Neural cell (in vitro differentiated cells): ENCODE data around the gene ARHGAP9. TPM values are rescaled to one million over a fixed set of nuclear protein-coding genes. Genes with fewer than 3 reads are reported as not detected.

Experiments used
- H2AFZ ChIP-seq: fragments of 200-600, 300-800 bp; sonication (generic), shearing (Covaris generic); 2 replicates; pipeline ENCODE4 v1.6.0; 2014; ENCODE audit warnings: low read depth, mild to moderate bottlenecking, antibody characterized with exemption, low read length, moderate library complexity
- H3F3A ChIP-seq: fragments of 200-600 bp; shearing (Covaris generic); 2 replicates; pipeline ENCODE4 v1.6.1; 2016; ENCODE audit warnings: mild to moderate bottlenecking, moderate library complexity, mixed read lengths, antibody characterized with exemption, low read length; ENCODE audit not compliant: insufficient read depth, poor library complexity, severe bottlenecking
- H3K27ac ChIP-seq: fragments of 200-600, 300-800 bp; sonication (generic), shearing (Covaris generic); 2 replicates; pipeline ENCODE4 v1.5.1; 2014; ENCODE audit warnings: mild to moderate bottlenecking, low read length, moderate library complexity
- H3K27me3 ChIP-seq: fragments of 300-800, 200-600 bp; sonication (generic), shearing (Covaris generic); 2 replicates; pipeline ENCODE4 v1.6.0; 2014; ENCODE audit warnings: mild to moderate bottlenecking, low read depth, low read length, moderate library complexity; ENCODE audit not compliant: insufficient read depth
- H3K36me3 ChIP-seq: fragments of 300-800, 200-600 bp; sonication (generic), shearing (Covaris generic); 2 replicates; pipeline ENCODE4 v1.5.1; 2014; ENCODE audit warnings: mild to moderate bottlenecking, antibody characterized with exemption, low read length, moderate library complexity; ENCODE audit not compliant: insufficient read depth
- H3K4me2 ChIP-seq: fragments of 300-800, 200-600 bp; sonication (generic), shearing (Covaris generic); 2 replicates; pipeline ENCODE4 v1.6.0; 2014; ENCODE audit warnings: mild to moderate bottlenecking, low read length
- H3K4me3 ChIP-seq: fragments of 300-800, 200-600 bp; sonication (generic), shearing (Covaris generic); 2 replicates; pipeline ENCODE4 v1.5.1; 2014; ENCODE audit warnings: mild to moderate bottlenecking, low read length, moderate library complexity
- H3K79me2 ChIP-seq: fragments of 200-600 bp; shearing (Covaris generic); replicated peaks from 2 replicates; pipeline ENCODE4 v1.6.0; 2014; ENCODE audit warnings: mild to moderate bottlenecking, low read length, moderate library complexity; ENCODE audit not compliant: insufficient read depth
- H3K9ac ChIP-seq: fragments of 300-800, 200-600 bp; sonication (generic), shearing (Covaris generic); 2 replicates; pipeline ENCODE4 v1.6.1; 2016; ENCODE audit warnings: mild to moderate bottlenecking, low read length, mixed read lengths
- H3K9me2 ChIP-seq: fragments of 200-600 bp; shearing (Covaris generic); 2 replicates; pipeline ENCODE4 v1.6.1; 2016; ENCODE audit warnings: mild to moderate bottlenecking, low read length, mixed read lengths; ENCODE audit not compliant: insufficient read depth
- H3K9me3 ChIP-seq: fragments of 200-600, 300-800 bp; sonication (generic), shearing (Covaris generic); 2 replicates; pipeline ENCODE4 v1.6.1; 2016; ENCODE audit warnings: mild to moderate bottlenecking, mixed run types, low read length, moderate library complexity, mixed read lengths
- H4K20me1 ChIP-seq: fragments of 200-600 bp; shearing (Covaris generic); 2 replicates; pipeline ENCODE4 v1.6.1; 2016; ENCODE audit warnings: mild to moderate bottlenecking, mixed run types; ENCODE audit not compliant: insufficient read depth
- EP300 ChIP-seq: fragments of 450-650 bp; conservative IDR thresholded peaks from 2 replicates; pipeline ENCODE4 v1.6.1; 2014; ENCODE audit warnings: antibody characterized with exemption, mild to moderate bottlenecking, moderate library complexity; ENCODE audit not compliant: poor library complexity, severe bottlenecking
- EZH2 ChIP-seq: fragments of 200-600, 300-800 bp; shearing (Covaris generic), sonication (generic); IDR thresholded peaks from 2 replicates; pipeline ENCODE4 v1.6.1; 2014; ENCODE audit warnings: antibody characterized with exemption, low read length, borderline replicate concordance, mild to moderate bottlenecking; ENCODE audit not compliant: insufficient read depth, poor library complexity, severe bottlenecking
- MXI1 ChIP-seq: fragments of 450-650 bp; conservative IDR thresholded peaks from 2 replicates; pipeline ENCODE4 v1.6.1; 2014; ENCODE audit warnings: antibody characterized with exemption, mild to moderate bottlenecking; ENCODE audit not compliant: poor library complexity, severe bottlenecking
- POLR2AphosphoS5 ChIP-seq: IDR thresholded peaks from 2 replicates; pipeline ENCODE4 v1.6.1; 2012
- RAD21 ChIP-seq: fragments of 450-650 bp; conservative IDR thresholded peaks from 2 replicates; pipeline ENCODE4 v1.6.1; 2014; ENCODE audit warnings: antibody characterized with exemption, mild to moderate bottlenecking, moderate library complexity
- REST ChIP-seq: IDR thresholded peaks from 2 replicates; pipeline ENCODE4 v1.6.1; 2012; ENCODE audit warnings: borderline replicate concordance
- SMC3 ChIP-seq: fragments of 450-650 bp; conservative IDR thresholded peaks from 2 replicates; pipeline ENCODE4 v1.6.1; 2014; ENCODE audit warnings: antibody characterized with exemption, mild to moderate bottlenecking, moderate library complexity; ENCODE audit not compliant: poor library complexity
- TAF1 ChIP-seq: IDR thresholded peaks from 2 replicates; pipeline ENCODE4 v1.6.1; 2012; ENCODE audit warnings: low read depth
- polyA plus RNA-seq: library from polyadenylated mRNA; depleted of rRNA; stranded (reverse); fragments of >200 nt; gene quantifications from 2 replicates; pipeline ENCODE4 v1.2.3, GENCODE V29; 2014
- TF ChIP-seq, protein P1 (sequence below): fragments of 450-650 bp; IDR thresholded peaks from 2 replicates; pipeline ENCODE4 v1.5.1; 2014; ENCODE audit warnings: antibody characterized with exemption, mild to moderate bottlenecking, moderate library complexity; ENCODE audit not compliant: poor library complexity, severe bottlenecking

Gene ARHGAP9
- polyA plus RNA-seq, 1 donor from 2014 or later, result not detected

DNA sequence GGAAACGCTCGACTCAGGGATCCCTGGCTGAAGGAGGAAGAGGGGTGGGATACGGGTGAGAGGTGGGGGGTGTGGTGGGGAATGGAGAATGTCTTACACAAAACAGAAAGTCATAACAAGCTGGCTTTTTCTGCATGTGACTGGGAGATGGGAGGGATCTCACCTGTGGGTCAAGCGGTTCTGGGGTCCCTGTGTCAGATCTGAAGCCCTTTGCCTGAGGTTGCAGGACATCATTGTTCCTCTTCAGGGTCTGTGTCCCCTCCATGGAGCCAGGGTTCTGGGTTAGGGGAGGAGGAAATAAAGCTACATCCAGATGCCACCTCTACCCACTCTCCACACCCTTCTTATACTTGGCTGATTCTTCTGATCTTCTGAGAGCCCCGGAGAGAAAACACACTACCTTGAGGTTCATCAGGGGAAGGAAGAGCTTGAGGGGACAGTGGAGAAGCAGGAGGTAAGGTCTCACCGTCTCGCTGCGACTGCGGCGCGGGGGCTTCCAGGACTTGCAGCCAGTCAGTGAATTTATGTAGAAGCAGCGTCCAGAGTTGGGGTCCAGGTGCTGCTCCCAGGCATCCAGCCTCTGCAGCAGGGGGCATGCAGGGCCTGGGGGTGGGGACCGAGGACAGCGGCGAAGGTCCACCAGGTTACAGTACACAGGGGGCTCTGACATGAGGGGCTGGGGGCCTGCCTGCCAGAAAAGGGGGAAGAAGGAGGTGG, 2.5 kb downstream of the ARHGAP9 start:
- no peak overlapping the region for H3K27ac ChIP-seq
- peaks cover 87% of the 10 kb centered on the region for H3K27me3 ChIP-seq
- no peaks in the 10 kb centered on the region for H3K9me2 ChIP-seq
- no peak overlapping the region for H2AFZ ChIP-seq
- no peak overlapping the region for H3K4me2 ChIP-seq
- H3K36me3 ChIP-seq, result no peaks in the 10 kb centered on the region
- no peaks in the 10 kb centered on the region for H4K20me1 ChIP-seq
- no peaks in the 10 kb centered on the region for H3K9me3 ChIP-seq
- no peaks in the 10 kb centered on the region for H3F3A ChIP-seq
- no peak overlapping the region for H3K9ac ChIP-seq
- no peak overlapping the region for H3K4me3 ChIP-seq
- TF ChIP-seq REST (no peak), RAD21 (no peak), TAF1 (no peak), POLR2AphosphoS5 (no peak), EZH2 (no peak), MXI1 (no peak), SMC3 (no peak), EP300 (no peak)
- TF ChIP-seq, protein P1, sequence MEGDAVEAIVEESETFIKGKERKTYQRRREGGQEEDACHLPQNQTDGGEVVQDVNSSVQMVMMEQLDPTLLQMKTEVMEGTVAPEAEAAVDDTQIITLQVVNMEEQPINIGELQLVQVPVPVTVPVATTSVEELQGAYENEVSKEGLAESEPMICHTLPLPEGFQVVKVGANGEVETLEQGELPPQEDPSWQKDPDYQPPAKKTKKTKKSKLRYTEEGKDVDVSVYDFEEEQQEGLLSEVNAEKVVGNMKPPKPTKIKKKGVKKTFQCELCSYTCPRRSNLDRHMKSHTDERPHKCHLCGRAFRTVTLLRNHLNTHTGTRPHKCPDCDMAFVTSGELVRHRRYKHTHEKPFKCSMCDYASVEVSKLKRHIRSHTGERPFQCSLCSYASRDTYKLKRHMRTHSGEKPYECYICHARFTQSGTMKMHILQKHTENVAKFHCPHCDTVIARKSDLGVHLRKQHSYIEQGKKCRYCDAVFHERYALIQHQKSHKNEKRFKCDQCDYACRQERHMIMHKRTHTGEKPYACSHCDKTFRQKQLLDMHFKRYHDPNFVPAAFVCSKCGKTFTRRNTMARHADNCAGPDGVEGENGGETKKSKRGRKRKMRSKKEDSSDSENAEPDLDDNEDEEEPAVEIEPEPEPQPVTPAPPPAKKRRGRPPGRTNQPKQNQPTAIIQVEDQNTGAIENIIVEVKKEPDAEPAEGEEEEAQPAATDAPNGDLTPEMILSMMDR, result no peak
- no peaks in the 10 kb centered on the region for H3K79me2 ChIP-seq

DNA sequence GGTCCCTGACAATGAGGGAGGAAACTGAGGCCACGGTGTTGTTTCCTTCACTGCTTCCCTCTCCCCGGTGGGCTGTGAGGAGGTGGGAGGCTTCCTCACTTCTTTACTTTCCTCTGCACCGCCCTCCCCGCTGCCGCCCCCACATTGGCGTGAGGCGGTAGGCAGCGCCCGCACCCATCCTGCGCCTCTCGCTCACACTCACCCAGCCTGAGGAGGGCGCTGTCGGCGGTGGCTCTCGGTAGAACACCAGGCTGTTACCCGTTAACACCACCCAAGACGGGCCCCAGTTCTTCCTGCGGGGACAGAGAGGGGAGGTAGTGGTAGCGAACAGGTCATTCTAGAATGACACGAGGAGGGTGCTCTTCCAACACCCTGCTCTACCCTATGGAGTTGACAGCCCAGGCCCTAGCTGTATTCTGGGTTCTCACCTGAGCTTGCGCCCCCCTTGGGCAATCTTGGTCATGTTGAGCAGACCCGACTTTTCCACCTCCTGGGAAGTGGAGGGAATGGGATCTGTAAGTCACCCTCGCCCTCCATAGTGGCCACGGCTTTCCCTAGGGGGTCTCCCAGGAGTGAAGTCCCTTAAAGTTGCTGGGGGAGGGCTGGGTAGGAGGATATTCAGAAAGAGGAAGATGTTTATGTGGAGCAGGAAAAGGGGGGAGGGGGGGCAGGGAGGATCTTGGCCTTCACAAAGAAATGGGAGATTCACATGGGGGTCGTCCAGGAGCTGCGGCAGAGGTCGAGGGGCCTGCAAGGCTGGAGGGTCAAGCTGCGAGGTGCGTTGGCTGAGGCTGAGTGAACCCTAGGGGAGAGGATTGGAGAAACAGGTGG, 3.3 kb downstream of the ARHGAP9 start:
- Histone ChIP-seq H2AFZ (no peak overlapping the region), H3K79me2 (no peaks in the 10 kb centered on the region), H3K9me2 (no peaks in the 10 kb centered on the region), H4K20me1 (no peaks in the 10 kb centered on the region), H3K9ac (no peak overlapping the region), H3K9me3 (no peaks in the 10 kb centered on the region), H3K27me3 (peaks cover 91% of the 10 kb centered on the region), H3K27ac (no peak overlapping the region), H3K4me3 (peak overlapping the region; percentile 61), H3K36me3 (no peaks in the 10 kb centered on the region), H3F3A (no peaks in the 10 kb centered on the region), H3K4me2 (no peak overlapping the region)
- TF ChIP-seq EZH2 (no peak), REST (no peak), TAF1 (no peak), MXI1 (no peak), EP300 (no peak), SMC3 (no peak), POLR2AphosphoS5 (no peak), RAD21 (no peak)
- TF ChIP-seq, protein P1, result no peak
